GM21717 (cell line): ENCODE measurements around the gene SCP2D1.
"Not testable (repeated sequence)": the region's sequence is repeated elsewhere in the genome, so short reads cannot be mapped to it uniquely, and the experiment has no call there.

Experiments used
- ATAC-seq: cut with Tn5 transposase; IDR thresholded peaks from one replicate; pipeline ENCODE4 v1.9.1; 2021; ENCODE audit warnings: mild to moderate bottlenecking, moderate library complexity; ENCODE audit not compliant: unreplicated experiment

SCP2D1 gene

DNA sequence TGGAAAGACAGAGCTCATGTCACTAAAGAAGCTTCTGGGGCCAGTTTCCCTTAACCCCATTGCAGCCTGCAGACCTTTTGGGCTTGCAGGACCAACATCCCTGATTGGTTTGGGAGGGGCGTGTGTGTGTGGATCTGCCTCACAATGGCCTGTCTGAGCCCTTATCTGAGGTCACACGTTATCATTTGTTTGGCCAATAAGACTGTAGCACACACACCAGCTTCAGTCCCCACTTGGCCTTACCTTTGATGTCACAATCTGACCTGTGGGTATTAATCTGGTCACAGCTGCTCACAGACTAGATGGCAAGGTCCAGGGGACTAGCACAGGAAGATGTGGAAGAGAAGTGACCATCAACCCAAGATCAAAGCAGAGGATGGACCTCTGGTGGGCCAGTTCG lies at the start of gene SCP2D1:
SCP2D1 (plus strand) TSS at position 301 of the 400 bp plus-strand sequence; CDS start at position 334, 33 bp downstream.
- no peak for ATAC-seq

DNA sequence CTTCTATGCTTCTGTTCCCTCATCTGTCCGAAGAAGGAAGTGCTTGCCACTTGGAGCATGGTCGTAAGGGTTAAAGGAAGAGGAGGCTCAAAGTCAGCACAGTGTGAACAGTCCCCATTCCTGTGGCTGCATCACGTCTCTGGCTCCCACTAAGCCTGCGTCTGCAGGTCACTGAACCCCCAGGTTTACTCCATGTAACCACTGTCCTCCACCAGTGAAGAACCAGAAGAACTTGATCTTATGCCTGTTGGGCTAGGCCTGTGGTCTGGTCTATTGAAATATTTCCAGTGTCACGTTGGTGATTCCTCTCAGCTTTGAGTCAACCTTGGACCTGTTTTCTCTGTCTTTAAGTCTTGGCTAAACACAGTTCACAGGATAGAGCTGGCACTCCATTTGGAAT lies 45.9 kb upstream of the SCP2D1 start:
- no peak for ATAC-seq

DNA sequence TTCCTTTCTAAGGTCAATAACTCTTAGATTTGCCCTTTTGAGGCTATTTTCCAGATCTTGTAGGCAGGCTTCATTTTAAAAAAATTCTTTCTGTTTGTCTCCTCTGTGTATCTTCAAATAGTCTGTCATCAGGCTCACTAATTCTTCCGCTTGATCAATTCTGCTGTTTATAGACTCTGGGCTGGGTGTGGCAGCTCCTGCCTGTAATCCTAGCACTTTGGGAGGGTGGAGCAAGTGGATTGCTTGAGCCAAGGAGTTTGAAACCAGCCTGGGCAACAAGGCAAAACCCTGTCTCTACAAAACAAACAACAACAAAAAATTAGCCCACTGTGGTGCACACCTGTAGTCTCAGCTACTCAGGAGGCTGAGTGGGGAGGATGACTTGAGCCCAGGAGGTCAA lies 40.0 kb upstream of the SCP2D1 start:
- ATAC-seq = no peak

DNA sequence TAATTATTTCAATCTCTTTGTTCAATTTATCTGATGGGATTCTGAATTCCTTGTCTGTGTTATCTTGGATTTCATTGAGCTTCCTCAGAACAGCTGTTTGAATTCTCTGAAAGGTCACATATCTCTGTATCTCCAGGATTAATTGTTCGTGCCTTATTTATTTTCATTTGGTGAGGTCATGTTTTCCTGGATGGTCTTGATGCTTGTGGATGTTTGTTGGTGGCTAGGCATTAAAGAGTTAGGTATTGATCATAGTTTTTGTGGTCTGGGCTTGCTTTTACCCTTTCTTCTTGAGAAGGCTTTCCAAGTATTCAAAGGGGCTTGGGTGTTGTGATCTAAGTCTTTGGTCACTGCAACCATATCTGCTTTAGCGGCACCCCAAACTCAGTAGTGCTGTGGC lies 39.4 kb upstream of the SCP2D1 start:
- no peak for ATAC-seq

DNA sequence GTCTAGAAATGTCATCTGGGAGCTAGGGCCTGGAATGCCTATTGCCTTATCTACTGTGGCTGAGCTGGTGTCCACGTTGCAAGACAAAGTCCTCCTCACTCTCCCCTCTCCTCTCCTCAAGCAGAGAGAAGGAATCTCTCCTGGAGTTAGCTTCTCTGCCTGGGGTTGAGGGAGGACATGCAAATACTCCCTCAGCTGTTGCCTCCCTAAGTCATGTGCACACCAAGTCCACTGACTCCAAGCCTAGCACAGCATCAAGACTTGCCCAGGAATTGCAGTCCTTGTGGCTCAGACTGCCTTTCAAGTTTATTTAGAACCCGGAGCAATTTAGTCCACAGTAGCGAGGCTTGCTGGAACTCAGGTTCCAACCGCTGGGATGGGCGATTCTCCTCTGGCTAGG lies 38.0 kb upstream of the SCP2D1 start:
- no peak for ATAC-seq

DNA sequence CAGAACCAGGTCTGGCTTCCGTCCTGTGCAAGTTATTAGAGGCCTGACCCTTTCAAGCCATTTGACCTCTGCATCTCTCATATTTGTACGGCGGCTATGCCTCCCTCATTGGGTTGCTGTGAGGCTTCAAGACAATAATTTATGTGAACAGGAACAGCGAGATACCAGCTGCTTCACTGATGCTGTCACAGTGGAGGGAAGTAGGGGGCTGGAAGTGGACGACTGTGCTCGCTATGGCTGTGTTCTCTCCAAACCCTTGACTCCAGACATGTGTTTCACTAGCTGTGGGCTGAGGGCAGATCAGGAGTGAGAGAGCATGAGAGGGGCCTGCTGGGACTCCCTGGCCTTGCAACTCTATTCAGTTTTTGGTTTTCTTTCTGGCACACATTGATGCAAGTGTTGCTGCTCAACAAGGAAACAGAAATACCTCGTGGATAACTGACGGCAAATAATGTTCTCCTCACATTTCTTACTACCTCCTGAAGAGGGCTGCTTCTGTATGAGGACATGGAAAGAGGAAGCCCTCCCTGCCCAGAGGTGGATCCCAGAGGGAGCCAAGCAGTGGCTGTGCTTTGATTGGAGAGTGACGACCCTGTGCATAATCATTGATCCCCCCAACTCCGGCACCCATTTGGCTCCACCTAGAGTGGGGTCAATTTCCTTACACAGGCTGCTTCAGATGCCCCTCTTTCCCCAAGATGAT lies 34.7 kb upstream of the SCP2D1 start:
- ATAC-seq = no peak

DNA sequence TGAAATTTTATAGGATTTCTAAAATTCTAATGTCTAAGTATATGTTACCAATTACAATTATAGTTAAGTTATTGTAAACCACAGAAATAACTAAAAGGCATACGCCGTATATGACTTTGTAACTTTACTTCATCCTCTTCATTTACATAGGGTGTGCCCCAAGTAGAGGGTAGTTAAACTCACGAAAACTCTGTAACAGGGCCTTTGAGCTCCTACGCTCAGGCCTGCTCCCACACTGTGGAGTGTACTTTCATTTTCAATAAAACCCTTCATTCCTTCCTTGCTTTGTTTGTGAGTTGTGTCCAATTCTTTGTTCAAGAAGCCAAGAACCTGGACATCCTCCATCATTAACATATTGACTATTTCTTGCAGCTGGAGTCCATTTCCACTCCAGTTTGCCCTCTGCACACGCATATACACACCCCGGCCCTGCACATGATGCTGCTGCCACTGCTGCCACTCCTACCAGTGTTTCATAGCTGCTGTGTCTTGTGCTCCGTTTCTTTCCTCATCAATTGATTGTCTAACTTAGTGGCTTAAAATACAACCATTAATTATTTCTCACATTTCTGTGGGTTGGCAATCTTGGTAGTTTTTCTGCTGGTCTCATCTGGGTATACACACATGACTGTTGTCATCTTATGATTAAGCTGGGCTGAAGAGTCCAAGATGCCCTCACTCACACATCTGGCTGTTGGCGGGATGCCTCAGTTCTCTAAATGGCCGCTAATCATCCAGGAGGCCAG lies 33.0 kb upstream of the SCP2D1 start:
- no peak for ATAC-seq

DNA sequence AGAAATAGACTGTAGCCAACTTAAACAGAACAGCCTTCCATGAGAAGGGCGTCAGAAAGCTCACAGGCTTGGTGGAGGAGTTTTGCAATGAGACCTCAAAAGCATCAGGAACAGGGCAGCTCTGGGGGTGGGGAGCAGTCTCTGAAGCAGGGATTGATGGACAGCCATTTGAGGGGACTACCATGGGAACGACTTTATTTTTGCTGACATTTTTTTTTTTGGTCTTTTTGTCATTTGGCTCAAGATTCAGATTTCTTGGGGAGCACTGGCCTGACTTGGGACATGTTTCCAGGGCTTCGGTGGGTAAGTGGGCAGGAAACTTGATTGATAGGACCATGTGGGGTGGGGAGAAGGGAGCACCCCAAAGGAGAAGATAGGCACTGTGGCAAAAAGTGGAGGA lies 32.1 kb upstream of the SCP2D1 start:
- ATAC-seq = no peak

DNA sequence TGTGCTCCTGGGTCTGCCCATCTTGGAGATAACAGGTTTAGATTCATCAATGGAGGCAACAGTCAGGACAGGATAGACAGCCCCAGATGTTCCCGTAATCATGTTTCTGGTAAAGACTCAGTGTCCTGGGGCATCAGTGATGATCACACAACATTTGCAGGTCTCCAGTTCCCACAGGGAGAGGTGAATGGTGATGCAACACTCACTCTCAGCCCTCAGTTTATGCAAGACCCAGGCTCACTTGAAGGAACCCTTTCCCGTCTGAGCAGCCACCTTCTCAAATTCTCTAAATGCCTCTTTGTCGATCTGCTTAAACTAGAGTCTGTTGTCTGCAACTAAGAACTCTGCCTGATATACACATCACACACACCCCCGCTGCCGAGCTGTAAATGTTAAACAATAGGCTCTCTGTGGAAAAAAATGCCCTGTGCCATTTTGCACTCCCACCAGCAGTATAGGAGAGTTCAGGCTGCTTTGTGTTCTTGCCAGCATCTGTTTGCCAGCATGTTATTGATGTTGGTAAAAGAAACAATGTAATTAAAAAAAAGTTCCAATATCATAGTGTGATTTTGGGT lies 30.1 kb upstream of the SCP2D1 start:
- ATAC-seq = no peak

DNA sequence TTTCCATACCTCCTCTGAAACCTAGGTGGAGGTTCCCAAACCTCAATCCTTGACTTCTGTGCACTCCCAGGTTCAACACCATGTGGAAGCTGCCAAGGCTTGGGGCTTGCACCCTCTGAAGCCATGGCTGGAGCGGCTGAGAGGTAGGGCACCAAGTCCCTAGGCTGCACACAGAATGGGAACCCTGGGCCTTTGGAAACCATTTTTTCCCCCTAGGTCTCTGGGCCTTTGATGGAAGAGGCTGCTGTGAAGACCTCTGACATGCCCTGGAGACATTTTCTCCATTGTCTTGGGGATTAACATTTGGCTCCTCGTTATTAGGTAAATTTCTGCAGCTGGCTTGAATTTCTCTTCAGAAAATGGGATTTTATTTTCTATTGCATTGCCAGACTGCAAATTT lies 26.5 kb upstream of the SCP2D1 start:
- not testable (repeated sequence) for ATAC-seq

DNA sequence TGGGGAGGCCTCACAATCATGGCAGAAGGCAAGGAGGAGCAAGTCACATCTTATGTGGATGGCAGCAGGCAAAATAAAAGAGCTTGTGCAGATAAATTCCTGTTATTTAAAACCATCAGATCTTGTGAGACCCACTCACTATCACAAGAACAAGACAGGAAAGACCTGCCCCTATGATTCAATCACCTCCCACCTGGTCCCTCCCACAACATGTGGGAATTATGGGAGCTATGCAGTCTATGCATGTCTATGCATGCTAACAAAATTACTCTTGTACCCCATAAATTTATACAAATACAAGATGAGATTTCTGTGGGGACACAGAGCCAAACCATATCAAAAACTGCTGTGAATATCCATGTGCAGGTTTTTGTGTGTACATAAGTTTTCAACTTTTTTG lies 25.6 kb upstream of the SCP2D1 start:
- no peak for ATAC-seq

DNA sequence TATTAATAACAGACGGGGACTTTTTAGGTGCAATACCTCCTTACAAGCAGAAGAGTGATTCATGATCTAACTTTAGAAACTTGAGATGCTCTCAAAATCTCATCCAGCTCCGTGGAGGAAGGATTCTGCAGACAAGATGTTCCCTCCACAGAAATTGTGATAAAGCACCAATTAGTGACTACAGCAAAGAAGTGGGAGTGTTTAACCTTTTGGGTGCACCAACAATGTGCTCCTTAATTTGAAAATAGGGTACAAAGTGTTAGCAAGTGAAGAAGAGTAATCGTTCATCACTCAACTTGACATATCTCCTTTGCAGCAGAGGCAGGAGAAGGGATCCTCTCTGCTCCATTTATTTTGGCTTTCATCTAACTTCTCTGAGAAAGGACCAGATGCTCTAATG lies 22.8 kb upstream of the SCP2D1 start:
- ATAC-seq = no peak

DNA sequence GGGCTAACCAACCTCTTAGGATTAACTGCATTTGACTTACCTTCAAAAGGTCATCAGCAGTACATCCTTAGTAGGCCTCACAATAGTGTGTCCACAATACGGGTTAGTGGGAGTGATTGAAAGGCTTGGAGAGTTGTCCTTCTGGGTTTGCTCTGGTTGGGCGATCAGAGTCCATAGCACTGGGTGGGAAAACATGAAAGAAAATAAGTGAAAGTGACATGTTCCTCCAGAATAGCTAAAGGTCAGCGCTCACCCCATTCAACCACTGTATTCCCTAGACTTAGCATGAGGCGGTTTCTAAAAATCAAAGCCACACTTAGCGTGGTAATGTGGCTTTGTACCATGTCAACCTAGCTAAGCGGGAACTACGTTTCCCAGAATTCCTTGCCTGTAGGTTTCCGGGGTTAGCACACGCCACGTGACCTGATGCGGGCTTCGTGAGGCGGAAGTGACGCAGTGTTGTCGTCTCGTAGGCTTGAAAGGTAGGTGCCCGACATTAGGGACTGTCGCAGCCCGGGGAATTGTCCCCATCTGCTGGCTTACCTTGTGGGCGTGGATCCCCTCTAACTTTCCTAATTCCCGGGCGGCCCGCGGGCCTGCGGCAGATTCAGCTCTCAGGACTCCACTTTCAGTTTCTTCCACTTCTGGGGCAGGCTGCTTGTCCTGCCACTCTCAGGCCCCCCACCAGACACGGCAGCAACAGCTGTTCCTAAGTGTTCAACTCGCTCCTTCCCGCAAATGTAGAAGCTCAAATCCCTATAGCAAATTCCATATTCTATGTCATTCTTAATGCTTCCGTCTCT lies 19.8 kb upstream of the SCP2D1 start:
- peak; percentile 93 for ATAC-seq

DNA sequence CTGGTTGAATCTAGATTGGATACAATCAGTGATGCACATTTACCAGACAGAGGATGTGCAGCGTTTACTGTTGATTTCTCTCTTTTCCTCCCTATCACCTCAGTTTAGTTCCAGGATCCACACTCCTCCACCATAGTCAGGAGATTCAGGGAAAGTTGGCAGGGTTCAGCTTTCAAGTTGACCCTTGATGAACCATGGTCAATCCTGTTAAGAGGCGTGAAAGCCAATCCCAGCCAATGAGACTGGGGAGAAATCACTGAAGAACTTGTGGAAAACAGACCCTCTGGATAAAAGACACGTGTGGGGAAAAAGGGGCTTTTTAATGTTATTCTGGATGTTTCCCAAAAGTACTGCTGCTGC lies 19.2 kb upstream of the SCP2D1 start:
- no peak for ATAC-seq

DNA sequence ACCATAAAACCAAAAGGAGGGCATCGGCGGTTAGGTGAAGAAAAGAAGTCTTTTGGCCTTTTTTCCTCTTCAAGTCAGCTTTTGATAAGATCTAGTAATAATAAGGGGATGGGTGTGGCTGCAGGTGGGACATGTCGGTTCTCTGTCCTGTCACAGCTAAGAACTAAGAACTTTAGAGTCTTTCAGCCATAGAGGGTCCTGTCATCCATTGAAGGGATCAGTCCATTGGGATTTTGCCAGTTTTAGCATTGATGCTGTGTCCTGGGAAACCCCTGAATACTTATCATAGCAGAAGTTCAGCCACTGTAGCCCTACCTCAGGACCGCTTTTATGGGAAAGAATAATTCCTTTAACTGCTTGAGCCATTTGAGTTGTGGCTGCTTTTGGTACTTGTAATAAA lies 18.2 kb upstream of the SCP2D1 start:
- ATAC-seq = no peak

DNA sequence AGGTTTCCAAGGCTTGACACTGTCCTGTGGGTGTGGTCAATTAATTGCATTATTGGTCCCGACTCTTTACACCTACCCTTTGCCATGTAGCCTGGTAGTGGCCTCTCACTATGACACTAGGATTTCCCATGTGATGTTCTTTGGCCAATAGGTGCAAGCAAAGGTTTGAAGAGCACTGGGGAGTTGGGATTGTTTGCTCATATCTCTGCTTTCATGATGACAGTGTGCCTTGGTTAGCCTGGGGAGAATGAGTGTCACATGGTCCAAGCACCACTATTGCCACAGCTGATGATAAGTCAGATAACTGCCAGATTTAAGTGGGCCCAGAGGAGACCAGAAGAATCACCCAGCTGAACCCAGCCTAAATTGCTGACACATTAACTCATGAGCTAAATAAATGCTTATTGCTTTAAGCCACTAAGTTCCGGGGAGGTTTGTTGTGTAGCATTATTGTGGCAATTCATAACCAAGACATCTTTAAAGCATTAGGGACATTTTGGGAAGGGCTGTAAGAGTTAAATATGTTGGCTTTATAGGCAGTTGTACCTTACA lies 17.2 kb upstream of the SCP2D1 start:
- ATAC-seq = no peak

DNA sequence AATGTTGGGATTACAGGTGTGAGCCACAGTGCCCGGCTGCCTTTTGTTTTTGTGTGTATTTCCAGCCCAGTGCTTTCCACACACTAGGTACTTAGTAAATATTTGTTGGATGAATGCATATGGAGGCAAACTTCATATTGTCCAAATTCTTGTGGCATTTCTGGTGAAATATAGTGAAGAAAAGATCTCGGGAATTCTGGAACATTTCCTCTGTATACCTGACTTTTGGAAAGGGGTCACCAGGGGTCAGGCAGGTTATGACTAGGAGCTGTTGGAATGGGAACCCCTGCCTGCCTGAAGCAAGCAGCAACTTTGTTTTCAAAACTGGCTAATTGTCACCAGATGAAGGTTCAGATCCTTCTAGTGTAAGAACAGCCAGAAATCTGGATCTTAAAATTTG lies 12.1 kb upstream of the SCP2D1 start:
- no peak for ATAC-seq

DNA sequence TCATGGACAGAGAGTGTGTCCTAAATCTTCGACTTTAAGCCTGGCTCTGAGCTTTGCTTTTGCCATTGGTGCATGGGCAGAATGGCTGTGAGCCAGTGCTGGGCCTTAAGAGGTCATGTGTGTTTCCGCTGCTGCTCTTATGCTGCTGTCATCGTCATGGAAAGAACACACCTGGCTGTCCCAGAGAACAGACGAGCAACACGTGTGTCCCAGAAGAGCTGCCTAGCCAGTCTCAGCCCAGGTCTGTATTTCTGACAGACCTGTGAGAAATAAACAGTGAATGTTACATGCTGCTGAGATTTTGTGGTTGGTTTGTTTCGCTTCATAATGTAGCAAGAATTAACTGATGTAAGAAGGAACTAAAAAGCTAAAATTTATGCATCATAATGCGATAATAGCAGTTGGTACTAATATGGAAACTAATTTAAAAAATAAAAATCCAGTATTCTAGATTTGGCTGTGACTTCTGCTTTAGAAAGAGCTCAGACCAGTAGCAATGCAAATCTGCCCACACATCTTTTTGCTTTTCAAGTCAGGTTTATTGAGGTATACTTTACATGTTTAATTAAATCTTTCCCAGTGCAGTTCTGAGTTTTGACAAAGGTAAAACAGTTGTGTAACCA lies 11.5 kb upstream of the SCP2D1 start:
- ATAC-seq = peak; percentile 73

DNA sequence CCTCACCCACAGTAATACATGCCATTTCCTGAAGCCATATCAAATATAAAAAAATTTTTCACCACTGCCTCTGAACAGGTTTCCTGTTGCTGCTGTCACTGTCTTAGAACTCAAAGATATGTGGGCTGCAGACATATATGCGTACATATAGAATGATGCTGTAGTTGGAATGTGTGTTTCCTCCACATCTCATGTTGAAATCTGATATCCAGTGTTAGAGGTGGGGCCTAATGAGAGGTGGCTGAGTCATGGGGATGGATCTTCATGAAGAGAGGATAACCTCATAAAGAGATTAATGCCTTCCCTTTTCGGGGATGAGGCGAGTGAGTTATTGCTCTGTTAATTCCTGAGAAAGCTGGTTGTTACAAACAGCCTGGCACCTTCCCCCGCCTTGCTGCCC lies 7.7 kb upstream of the SCP2D1 start:
- ATAC-seq = no peak

DNA sequence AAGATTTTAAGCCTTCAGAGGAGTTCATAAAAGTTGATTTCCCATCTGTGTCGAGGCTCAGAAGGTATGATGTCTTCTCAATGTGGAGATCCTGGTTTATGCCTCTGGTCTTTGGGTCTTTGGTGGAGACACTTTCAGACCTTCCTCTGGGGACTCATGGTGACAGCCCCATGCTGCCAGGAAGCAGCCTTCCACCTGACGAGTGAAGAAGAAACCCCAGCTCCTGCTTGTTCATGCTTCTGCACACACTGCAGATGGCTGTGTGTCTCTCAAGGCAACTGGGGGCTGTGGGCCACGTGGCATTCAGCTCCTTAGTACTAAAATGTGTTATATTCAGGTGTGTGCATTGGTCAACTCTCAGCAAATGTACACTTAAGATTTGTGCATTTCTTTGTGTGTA lies 4.9 kb upstream of the SCP2D1 start:
- no peak for ATAC-seq

DNA sequence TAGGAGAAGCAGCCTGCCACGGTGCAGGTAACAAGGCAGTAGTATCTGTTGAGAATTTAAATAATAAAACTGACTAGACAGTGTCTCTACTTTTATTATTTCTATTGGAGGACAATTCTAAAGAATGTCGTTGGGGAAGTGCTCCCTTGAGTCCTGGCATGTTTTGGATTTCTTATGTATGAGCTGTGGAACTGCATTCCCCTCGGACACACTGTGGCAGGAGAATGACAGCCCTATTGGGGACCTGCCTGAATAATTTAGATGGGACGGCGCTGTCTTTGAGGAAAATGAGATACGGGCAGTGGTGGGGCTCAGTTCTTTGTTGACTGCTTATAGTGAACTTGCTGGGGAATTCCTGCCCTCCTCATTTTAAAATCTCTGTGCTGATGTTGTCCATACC lies 2.4 kb upstream of the SCP2D1 start:
- no peak for ATAC-seq
